ENCODE measurements around the gene RCAN1.
"Not testable (repeated sequence)": the region's sequence is repeated elsewhere in the genome, so short reads cannot be mapped to it uniquely, and the experiment has no call there.

RCAN1 gene

GRCh38 chr21:34568801-34569200, 46.1 kb downstream of the RCAN1 start:
- not testable (repeated sequence) for DNase-seq (ENCODE audit: low read depth)

DNA sequence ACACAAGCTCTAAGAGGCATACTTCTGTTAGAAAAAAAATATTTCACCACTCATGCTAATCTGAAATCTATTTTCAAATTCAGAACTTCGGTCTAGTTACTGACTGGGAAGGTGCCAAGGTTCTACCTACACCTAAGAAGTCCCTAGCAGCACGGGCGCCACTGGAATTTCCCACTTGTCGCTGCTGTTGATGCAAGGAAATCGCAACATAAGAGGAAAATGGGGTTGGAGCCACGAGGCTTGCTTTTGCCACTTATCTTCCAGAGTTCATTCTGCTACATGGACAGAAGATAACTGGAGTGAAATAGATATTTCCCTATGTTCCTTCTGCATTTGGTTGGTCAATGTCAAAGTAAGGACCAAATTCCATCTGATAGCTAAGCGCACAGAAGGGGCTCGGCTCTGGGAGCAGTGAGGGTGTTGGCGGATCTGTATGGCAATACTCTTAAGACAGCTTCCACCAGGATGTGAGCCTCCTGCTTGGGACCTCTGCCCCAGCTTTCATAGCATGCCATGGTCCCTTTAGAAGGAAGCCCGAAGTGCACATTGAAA, 47.2 kb downstream of the RCAN1 start:
- no peak for DNase-seq (ENCODE audit: low read depth)

DNA sequence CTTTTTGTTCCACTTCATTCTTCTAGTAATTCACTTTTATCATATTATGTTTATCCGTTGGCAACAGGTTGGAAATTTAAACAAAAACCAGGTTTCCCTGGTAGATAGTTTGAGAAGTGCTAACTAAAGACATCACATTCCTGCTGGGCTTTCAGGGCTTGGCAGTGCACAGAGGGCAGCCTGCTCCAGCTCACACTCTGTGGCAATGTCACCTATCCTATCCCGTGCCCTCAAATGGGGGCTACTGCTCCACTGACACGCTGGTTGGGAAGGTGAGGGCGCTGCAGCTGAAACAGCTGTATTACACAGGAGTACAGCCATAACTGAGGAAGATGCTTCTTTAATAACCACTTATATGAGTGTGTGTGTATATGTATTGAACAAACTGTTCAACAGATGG, 49.7 kb downstream of the RCAN1 start:
- no peak for DNase-seq (ENCODE audit: low read depth)

DNA sequence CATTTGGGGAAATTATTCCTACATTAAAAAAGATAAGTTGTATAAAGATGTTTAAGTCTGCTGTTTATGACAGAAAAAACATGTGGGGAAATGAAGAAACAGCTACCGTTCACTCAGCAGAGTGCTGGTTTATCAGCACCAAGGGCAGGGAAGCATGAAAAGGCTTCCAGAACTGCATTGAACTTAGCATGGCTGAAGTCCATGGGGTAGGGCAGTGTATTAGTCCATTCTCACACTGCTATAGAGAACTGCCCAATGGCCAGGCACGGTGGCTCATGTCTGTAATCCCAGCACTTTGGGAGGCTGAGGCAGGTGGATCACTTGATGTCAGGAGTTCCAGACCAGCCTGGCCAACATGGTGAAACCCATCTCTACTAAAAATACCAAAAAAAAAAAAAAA, 51.5 kb downstream of the RCAN1 start:
- not testable (repeated sequence) for DNase-seq (ENCODE audit: low read depth)

GRCh38 chr21:34561806-34562205, 53.1 kb downstream of the RCAN1 start:
- no peak for DNase-seq (ENCODE audit: low read depth)

- no peak for DNase-seq (ENCODE audit: low read depth)
Observed at GRCh38 chr21:34560609-34561008, 54.3 kb downstream of the RCAN1 start.

DNA sequence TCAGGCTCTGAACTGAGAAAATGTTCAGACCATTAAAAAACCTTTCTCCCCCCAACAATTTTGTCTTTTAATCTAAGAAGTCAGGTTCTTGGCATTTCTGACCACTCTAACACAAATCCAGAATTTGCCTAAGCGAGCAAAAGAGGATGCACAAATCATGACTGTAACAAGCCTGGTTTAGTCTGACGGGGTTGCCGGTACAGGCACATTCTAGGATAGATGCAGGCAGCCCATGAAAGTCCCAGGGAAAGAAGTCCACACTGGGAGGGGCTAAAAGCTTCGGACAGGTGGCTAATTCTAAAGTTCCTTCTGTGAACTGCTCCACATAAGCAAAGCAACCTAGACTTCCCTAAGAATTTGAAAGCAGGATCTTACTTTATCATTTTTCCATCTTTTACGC, 54.9 kb downstream of the RCAN1 start:
- DNase-seq (ENCODE audit: low read depth), result no peak

- DNase-seq (ENCODE audit: low read depth), result no peak
Observed at GRCh38 chr21:34559089-34559631, 55.8 kb downstream of the RCAN1 start.

- DNase-seq (ENCODE audit: low read depth), result no peak
Observed at GRCh38 chr21:34558166-34558565, 56.7 kb downstream of the RCAN1 start.

- no peak for DNase-seq (ENCODE audit: low read depth)
Observed at GRCh38 chr21:34557261-34557660, 57.7 kb downstream of the RCAN1 start.

GRCh38 chr21:34554670-34555069, 60.2 kb downstream of the RCAN1 start:
- DNase-seq (ENCODE audit: low read depth), result not testable (repeated sequence)

DNA sequence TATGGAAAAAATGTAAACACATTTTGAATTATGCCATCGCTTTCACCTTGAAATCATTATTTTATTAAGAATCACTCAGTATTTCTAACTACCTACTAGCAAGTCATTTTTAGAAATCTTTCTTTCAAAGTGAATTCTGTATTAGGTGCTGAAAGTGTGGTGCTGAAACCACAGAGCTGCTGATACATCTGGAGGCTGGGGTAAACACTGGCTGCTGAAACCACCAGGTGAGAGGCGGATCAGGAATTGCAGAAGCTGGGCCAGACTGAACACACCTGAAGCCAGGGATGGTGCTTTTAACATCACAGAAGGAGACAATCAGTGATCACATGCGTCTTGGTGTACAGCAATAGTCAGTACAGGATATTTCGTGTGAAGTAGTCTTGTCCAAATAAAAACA, 60.7 kb downstream of the RCAN1 start:
- no peak for DNase-seq (ENCODE audit: low read depth)

- DNase-seq (ENCODE audit: low read depth), result no peak
Observed at GRCh38 chr21:34553151-34553952, 61.6 kb downstream of the RCAN1 start.

DNA sequence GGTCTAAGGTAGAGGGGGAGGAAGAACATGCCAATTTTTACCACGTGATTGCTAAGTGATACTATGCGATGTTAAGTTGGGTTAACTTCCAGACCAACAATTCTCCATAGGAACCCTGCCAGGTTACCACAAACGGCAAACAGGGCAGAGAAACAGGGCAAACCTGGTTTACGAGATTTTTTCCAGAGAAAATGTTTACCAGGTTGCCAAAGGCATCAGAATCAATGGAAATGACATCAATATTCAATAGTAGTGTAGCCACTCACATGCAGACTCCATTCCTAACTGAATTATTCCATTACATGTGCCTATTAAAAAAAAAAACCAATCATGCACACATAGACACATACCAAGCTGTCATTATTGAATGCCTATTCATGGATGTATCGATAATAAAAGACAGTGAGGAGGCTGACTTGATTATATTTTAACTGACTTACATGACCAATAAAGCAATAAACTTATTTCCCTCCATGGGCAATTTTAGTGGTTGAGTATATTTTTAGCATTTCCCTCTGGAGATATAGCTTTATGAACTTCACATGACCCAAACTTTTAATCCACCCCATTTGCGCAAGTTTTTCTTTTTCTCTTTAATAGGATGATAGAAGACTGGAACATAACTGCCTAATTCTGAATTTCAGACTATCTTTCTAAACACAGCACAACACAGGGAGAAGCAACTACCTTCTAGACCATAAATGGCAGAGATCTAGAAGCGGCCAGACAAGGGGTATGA, 62.4 kb downstream of the RCAN1 start:
- no peak for DNase-seq (ENCODE audit: low read depth)

DNA sequence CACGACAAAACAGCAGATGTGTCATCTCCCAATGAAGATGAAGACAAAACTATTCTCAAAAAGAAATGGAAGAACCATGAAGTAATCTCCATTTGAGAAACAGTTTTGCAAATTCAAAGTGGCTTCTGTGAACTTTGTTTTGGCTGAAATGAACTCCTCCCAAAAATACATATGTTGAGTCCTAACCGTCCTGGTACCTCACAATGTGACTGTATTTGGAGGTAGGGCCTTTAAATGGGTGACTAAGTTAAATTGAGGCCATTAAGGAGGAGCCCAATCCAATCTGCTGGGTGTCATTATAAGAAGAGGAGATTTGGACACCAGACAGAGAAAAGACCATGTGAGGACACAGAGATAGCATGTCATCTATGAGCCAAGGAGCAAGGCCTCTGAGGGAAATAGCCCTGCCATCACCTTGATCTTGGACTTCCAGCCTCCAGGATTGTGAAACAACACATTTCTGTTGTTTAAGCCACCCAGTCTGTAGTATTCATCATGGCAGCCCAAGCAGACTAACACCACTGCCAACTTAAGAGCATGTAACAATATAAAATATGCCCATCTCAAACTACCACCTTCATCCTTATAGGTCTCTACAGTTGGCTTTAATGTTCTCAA, 64.6 kb downstream of the RCAN1 start:
- DNase-seq (ENCODE audit: low read depth), result no peak

GRCh38 chr21:34548781-34549376, 66.0 kb downstream of the RCAN1 start:
- DNase-seq (ENCODE audit: low read depth), result no peak

DNA sequence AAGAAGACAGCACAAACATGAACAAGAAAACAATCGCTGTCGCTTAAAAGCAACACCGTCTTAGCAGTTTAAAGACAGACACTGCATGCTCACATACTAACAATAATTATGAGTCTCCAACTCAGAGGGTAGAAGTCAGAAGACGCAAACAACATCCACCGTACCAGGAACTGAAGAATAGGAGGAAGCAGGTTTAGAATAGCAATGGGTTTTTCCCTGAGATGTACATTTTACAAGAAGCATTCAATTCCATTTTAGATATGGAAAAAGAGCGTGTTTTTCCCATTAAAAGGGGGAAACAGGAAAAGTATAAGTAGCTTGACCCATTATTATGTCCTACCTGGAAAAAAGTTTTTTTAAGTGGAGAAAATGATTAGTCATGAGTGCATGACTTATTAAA, 68.4 kb downstream of the RCAN1 start:
- no peak for DNase-seq (ENCODE audit: low read depth)

DNA sequence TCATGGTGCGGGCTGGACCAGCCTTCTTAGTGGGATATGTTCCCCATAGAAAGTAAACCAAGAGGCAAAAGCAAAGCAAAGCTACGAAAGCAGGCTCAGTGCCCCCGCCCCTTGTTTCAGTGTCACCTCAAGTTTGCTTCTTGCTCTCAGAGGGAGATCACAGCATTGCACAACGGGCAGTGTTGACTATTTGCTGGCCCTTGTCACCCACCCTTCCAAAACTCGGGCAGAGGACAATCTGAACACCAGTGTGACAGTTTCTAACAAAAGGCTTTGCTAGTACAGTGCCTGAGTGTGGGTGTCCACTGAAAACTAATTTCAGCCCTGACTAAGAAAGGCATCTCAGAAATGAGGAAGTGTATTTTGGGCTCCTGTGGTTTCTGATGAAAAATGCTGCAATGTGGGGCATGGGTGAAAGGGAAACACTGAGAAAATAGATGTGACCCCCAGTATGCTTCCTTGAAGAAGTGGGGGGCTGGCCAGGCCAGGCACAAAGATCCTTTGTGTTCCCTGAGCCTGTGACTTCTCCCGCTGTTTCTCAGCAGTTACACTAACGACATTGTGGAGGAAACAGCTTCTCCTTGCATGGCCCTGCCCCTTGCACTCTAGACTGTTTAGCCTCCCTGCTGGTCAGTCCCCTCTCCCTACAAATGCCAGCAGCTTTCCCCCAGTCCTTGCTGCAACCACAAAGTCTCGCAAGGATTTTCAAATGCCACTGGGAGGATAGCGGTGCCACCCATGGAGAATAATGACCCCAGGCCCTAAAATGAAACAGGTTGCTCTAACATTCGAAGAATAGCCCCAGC, 69.6 kb downstream of the RCAN1 start:
- DNase-seq (ENCODE audit: low read depth), result no peak

GRCh38 chr21:34544032-34544496, 70.8 kb downstream of the RCAN1 start:
- no peak for DNase-seq (ENCODE audit: low read depth)

- no peak for DNase-seq (ENCODE audit: low read depth)
Observed at GRCh38 chr21:34543017-34543416, 71.9 kb downstream of the RCAN1 start.

DNA sequence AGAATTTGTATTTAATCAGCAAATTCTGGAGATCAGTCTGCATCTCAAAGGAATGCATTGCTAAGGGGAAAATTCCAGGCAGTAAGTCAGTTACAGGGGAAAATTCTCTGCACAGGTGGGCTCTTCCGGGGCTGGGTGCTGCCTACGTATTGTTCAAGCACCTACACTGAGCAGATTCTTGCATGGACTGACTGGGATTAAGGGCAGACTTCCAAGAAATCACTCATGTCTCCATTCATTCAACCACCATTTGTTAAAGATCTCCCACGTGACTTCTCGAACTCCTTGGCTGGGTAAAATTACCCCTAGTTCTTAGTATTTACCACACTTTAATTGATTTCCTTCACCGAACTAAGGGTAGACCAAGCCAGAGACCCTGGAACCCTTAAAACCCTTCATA, 74.7 kb downstream of the RCAN1 start:
- no peak for DNase-seq (ENCODE audit: low read depth)
